ENCODE data around the gene PRKCZ. TPM values are rescaled to one million over a fixed set of nuclear protein-coding genes. Genes with fewer than 3 reads are reported as not detected.

PRKCZ gene
- total and polyA plus RNA-seq, 2 experiments from 2014 or later, result 26.2 to 36.9 TPM

GRCh38 chr1:2193514-2194281 is 143.5 kb downstream of the PRKCZ start:
- H3K36me3 Mint-ChIP-seq (ENCODE audit: low read depth), result peaks cover 8% of the 10 kb centered on the region; the same call in 2 of the 3 replicates
- Histone ChIP-seq H3K79me2 (replicated peaks; ENCODE audit: insufficient read depth) (peaks cover 19% of the 10 kb centered on the region), H3K4me1 (ENCODE audit: insufficient read depth) (peaks cover 12% of the 10 kb centered on the region; the same call in 1 of the 2 replicates), H3K27me3 (ENCODE audit: insufficient read depth) (no peaks in the 10 kb centered on the region), H2AFZ (no peak overlapping the region), H3K27ac (ENCODE audit: low read depth) (0 out of 2 replicates have a peak overlapping the region, but pooled peaks have one; percentile 9), H3K36me3 (ENCODE audit: insufficient read depth) (no peaks in the 10 kb centered on the region), H3K4me3 (peak overlapping the region; percentile 70), H3K4me2 (peak overlapping the region; percentile 88), H3F3A (replicated peaks; ENCODE audit: low read depth) (peaks cover 9% of the 10 kb centered on the region), H4K20me1 (replicated peaks; ENCODE audit: insufficient read depth) (no peaks in the 10 kb centered on the region; the same call in 1 of the 2 replicates), H3K9me2 (ENCODE audit: insufficient read depth) (no peaks in the 10 kb centered on the region)
- no peak for TF ChIP-seq EZH2 (IDR thresholded peaks at IDR 0.05; ENCODE audit: low read depth, unreplicated experiment)
- 0 out of 2 replicates have a peak, but pooled peaks have one; percentile 15 for TF ChIP-seq POLR2AphosphoS5 (IDR thresholded peaks at IDR 0.05; ENCODE audit: low read depth)
- ATAC-seq (no peak; the same call in 2 of the 3 replicates), DNase-seq (ENCODE audit: low spot score) (peak; percentile 51)
- peaks cover 10% of the 10 kb centered on the region for H3K4me1 Mint-ChIP-seq
- no peak overlapping the region for H3K27ac Mint-ChIP-seq
- H3K27me3 Mint-ChIP-seq (ENCODE audit: insufficient read depth, low read depth, poor library complexity), result peaks cover 8% of the 10 kb centered on the region
- H3K4me3 Mint-ChIP-seq, result peak overlapping the region; percentile 77
- H3K9me3 Mint-ChIP-seq, result no peaks in the 10 kb centered on the region; the same call in 2 of the 3 replicates

GRCh38 chr1:2194319-2194897 is 144.2 kb downstream of the PRKCZ start, which contains the start of gene FAAP20:
TSS of gene FAAP20 (minus strand) at chr1:2194772. CDS start at chr1:2194749, 23 bp downstream.
- Mint-ChIP-seq H3K9me3 (no peaks in the 10 kb centered on the region), H3K4me1 (peaks cover 9% of the 10 kb centered on the region), H3K4me3 (peak within 1 kb of the TSS; percentile 82), H3K36me3 (ENCODE audit: low read depth) (peaks cover 8% of the 10 kb centered on the region; the same call in 2 of the 3 replicates), H3K27me3 (ENCODE audit: insufficient read depth, low read depth, poor library complexity) (peaks cover 8% of the 10 kb centered on the region), H3K27ac (peak within 1 kb of the TSS; percentile 90; the same call in 1 of the 2 replicates)
- Histone ChIP-seq H3F3A (replicated peaks; ENCODE audit: low read depth) (peaks cover 9% of the 10 kb centered on the region), H3K9me2 (ENCODE audit: insufficient read depth) (no peaks in the 10 kb centered on the region), H3K36me3 (ENCODE audit: insufficient read depth) (no peaks in the 10 kb centered on the region), H3K27me3 (ENCODE audit: insufficient read depth) (no peaks in the 10 kb centered on the region), H2AFZ (peak within 1 kb of the TSS; percentile 98), H3K79me2 (replicated peaks; ENCODE audit: insufficient read depth) (peaks cover 19% of the 10 kb centered on the region), H3K27ac (ENCODE audit: low read depth) (peak within 1 kb of the TSS; percentile 94), H3K4me1 (ENCODE audit: insufficient read depth) (peaks cover 12% of the 10 kb centered on the region; the same call in 1 of the 2 replicates), H4K20me1 (replicated peaks; ENCODE audit: insufficient read depth) (no peaks in the 10 kb centered on the region), H3K4me3 (peak within 1 kb of the TSS; percentile 80), H3K4me2 (peak within 1 kb of the TSS; percentile 92)
- ATAC-seq (peak; percentile 21), DNase-seq (ENCODE audit: low spot score) (peak; percentile 80)
- TF ChIP-seq CTCF (conservative IDR thresholded peaks at IDR 0.05; ENCODE audit: low read depth in 2 of 2), result no peak
- TF ChIP-seq ZNF331 (CRISPR knock-in tag; IDR thresholded peaks at IDR 0.05; ENCODE audit: low read depth), result no peak
- TF ChIP-seq NANOG (IDR thresholded peaks at IDR 0.05; ENCODE audit: borderline replicate concordance), result no peak
- no peak for TF ChIP-seq STAT1 (IDR thresholded peaks at IDR 0.05; ENCODE audit: unreplicated experiment)
- TF ChIP-seq JUNB (IDR thresholded peaks at IDR 0.05; ENCODE audit: unreplicated experiment), result no peak
- no peak for TF ChIP-seq ZNF462 (CRISPR knock-in tag; IDR thresholded peaks at IDR 0.05)
